Measurements from ENCODE around the gene LIN7A. TPM values are rescaled to one million over a fixed set of nuclear protein-coding genes. Genes with fewer than 3 reads are reported as not detected.
A peak's percentile ranks its signal among the peaks of the same experiment; 100 is the strongest.

LIN7A gene, protein sequence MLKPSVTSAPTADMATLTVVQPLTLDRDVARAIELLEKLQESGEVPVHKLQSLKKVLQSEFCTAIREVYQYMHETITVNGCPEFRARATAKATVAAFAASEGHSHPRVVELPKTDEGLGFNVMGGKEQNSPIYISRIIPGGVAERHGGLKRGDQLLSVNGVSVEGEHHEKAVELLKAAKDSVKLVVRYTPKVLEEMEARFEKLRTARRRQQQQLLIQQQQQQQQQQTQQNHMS
- 0.20 and 0.22 TPM in 2 replicates for total RNA-seq

DNA sequence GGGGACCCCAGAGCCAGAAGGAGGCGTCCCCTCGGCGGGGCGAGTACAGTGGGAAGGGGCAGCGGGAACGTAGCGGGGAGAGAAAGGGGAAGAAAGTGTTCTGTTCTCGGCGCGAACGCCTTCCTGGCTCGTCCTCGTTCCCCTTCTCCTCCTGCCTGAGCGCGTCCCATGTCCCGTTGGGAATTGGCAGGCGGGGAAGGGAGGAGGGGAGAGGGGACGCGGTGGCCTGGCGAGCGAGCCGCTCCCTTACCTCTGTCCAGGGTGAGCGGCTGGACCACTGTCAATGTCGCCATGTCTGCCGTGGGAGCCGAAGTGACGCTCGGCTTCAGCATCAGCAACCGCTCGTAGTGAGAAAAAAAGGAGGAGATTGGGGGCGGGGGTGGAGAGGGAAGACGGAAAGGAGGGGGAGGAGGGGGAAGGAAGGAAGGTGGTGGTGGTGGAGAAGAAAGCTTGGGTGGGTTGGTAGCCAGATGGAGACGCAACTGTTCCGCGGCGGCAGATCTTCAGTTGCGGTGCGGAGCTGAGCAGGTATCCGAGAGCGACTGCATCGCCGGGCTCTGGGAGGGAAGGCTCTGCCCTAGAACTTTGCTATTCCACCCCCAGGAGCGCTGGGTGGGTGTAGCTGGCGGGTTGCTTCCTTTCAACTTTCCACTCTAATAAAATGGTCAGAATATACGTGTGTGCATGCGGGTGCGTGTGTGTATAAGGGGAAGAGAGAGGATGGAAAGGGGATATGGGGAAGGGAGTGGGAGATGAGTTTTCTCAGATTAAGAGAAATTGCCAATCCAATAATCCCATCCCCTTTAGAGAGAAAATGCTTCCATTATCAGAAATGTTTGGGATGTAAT, at the start of gene LIN7A:
Gene LIN7A, minus strand, starts transcription at position 544 of the 848 bp plus-strand sequence. Its CDS starts 212 bp downstream, at position 332.
- peak; percentile 2 to 18 for DNase-seq (ENCODE audit: low read depth in 2 of 2)

DNA sequence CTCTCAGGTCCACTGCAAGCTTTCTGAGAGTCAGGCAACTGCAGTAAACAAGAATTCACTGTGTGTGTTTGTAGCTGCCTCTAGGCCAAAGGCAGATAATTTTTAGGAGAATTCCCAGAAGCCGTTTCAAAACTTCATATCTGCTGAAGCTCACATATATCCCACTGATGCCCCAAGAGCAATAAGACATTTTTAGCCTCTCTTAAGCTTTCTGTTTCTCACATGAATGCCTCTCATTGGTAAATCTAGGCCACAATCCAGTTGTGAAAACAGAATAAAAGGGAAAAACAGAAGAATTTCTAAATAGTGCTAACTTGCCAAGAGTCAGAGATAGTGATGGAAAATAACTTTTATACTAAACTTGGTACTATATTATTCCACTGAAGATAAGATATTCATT, 48.5 kb upstream of the LIN7A start:
- no peak for DNase-seq (ENCODE audit: low read depth in 2 of 2)

DNA sequence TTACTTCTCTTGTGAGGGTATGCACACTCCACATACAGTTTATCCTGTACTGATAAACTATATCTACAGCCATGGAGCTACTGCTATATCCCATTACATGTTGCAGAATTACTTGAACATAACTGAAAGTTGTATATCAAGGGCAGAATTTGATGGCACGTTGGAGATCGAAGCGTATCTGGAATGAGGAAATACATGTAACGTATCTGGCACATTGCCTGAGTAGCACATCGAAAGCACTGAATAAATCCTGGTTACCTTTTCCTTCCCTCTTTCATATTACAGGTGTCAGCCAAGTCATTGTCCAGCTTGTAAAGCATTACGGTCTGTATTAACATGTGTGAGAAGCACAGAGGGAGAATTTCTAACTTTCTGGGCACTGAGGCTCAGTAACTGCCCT, 42.1 kb upstream of the LIN7A start:
- no peak for DNase-seq (ENCODE audit: low read depth in 2 of 2)

DNA sequence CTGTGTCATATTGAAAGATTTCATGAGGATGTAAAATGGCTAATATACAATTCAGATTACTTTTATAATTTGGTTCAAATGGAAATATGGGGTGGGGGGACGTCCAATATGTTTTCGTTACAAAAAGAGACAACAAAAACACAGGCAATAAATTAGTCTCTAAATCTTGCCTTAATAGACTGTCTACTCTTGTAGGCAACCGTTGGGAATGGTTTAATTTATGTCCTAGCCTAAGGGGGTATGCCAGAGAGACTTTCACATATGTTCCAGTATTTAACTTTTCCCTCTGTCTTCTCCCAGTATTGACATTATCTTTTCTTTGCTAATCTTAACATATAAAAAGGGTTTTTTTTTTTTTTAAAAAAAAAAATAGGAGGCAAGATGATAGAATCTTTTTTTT, 41.5 kb upstream of the LIN7A start:
- no peak for DNase-seq (ENCODE audit: low read depth in 2 of 2)

DNA sequence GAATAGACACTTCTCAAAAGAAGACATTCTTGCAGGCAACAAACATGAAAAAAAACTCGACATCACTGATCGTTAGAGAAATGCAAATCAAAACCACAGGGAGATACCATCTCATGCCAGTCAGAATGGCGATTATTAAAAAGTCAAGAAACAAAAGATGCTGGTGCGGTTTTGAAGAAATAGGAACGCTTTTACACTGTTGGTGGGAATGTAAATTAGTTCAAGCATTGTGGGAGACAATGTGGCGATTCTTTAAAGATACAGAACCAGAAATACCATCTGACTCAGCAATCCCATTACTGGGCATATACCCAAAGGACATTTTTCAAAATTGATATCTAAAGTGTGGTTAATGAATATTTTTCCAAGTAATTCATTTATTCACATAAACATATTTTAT, 39.6 kb upstream of the LIN7A start:
- DNase-seq (ENCODE audit: low read depth in 2 of 2): no peak

DNA sequence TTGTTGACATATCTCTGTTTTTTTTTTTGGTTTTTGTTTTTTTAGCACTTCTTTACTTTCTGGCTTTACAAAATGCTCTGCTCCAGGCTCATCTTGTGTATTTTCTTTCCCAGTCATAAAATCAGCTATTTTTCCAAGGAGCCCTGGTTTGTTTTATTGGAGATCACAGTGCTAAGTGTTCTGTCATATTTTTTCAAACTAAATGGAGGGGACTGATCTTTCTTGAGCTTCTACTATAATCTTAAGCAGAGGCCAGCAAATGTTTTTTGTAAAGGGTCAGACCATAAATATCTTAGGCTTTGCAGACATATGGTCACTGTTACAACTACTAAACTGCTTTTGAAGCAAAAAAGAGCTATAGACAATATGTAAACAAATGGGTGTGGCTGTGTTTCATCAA, 30.6 kb upstream of the LIN7A start:
- DNase-seq (ENCODE audit: low read depth in 2 of 2): no peak

DNA sequence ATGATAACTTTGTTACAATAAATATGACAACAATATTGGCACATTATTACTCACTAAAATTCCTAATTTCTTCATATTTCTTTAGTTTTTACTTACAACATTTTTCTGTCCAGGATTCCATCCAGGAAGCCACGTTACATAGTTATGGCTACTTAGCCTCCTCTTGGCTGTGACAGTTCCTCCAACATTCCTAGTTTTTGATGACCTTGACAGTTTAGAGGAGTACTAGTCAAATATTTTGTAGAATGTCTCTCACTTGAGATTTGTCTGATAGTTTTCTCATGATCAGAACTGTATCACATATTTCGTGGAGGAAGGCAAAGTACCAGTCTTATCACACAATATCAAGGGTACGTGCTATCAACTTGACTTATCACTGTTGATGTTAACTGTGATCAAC, 29.8 kb upstream of the LIN7A start:
- no peak for DNase-seq (ENCODE audit: low read depth in 2 of 2)

DNA sequence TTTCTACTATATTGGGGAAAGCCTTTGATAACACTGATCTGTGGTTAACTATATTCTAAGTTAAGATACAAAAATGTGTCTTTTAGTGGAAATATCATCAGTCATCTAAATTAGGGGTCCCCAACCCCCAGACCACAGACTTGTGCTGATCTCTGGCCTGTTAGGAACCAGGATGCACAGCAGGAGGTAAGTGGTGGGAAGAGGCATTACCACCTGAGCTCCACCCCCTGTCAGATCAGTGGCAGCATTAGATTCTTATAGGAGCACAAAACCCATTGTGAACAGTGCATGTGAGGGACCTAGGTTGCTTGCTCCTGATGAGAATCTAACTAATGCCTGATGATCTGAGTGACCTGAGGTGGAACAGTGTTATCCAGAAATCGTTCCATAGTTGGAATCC, 28.3 kb upstream of the LIN7A start:
- no peak for DNase-seq (ENCODE audit: low read depth in 2 of 2)

DNA sequence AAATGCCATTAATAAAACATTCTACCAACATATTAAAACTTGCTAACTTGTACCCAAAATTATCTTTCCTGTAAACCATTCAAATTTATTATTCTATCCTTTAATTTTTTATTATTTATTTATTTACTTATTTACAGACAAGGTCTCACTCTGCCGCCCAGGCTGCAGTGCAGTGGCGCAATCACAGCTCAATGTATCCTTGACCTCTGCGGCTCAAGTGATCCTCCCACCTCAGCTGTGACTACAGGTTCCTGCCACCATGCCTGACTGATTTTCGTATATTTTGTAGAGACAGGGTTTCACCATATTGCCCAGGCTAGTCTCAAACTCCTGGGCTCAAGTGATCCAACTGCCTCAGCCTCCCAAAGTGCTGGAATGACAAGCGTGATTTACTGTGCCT, 20.4 kb upstream of the LIN7A start:
- no peak for DNase-seq (ENCODE audit: low read depth in 2 of 2)

DNA sequence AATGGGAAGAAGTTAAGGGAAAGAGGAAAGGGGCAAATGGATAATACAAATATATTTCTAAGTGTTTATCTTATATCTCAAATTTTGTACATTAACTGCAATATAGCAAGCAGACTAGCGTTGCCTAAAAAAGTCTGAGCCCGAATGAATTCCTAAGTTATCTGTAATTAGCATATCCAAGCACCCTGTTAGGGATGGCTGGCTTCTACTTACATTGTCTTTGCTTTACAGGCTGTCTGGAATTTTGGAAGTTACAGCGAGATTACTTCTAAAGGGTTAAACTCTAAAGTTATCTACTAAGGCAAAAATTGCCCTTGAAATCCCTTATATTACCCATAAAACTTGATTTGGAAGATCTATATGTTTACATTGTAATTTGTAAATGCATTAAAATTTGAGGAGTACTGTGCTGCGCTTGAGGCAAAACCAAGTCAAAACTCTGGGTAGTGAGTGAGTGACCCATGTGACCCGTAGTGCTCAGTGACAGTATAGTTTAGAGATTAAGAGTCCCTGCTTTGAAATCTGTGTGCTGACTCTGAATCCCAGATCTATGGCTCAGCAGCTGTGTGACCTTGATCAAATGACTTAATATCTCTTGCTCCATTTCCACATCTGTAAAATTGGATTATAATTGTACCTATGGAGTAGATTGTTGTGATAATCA, 17.3 kb upstream of the LIN7A start:
- no peak for DNase-seq (ENCODE audit: low read depth in 2 of 2)

DNA sequence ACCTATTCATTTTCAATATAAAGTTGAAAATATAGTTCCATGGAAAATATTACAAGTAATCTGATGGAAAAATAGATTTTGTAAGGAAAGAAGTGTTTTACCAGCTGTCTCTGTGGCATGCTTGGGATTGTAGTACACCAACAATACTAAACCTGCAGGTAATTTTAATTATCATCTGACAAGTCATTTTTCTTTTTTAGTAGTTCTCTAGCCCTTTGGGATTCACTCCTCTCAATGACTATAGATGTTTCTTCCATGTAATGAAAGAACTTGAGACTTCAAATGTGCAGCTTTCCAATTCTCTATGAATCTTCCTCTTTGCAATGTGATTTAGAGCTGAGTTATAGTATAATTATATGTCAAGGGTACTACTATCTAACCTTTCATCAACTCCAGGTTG, 14.7 kb upstream of the LIN7A start:
- DNase-seq (ENCODE audit: low read depth in 2 of 2): no peak

DNA sequence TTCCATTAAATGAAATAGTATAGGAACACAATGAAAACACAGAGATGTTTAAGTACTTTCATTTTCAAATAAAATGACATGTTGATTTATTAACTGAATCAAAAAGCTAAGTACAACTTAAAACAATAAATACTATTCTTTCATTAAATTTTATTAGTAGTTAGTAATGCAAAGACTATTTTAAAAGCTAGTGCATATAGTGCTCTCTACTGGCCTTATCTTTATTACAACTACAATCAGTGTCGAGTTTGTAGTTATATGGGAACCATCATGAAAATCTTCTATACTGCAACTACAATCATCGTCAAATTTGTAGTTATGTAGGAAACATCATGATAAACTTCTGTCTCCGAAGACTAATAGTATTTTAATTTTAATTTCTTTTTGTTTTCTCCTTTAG, 8.9 kb upstream of the LIN7A start:
- no peak for DNase-seq (ENCODE audit: low read depth in 2 of 2)

DNA sequence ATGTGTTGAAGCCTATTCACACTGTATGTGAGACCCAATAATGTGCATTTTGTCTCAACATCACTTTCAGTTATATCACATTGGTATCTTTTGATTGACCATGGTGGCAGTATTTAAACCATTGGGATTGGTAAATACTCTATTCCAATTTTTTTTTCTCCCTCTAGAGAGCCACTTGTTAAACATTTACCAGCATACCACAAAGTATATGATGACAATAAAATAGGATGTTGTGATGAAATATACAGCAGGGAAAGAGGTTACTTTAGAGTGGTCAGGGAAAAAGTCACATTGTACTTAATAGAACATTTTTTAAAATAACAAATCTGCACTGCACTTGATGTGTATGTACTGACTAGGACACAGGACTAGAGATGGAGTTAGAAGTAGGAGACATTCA, 5.6 kb upstream of the LIN7A start:
- no peak for DNase-seq (ENCODE audit: low read depth in 2 of 2)

DNA sequence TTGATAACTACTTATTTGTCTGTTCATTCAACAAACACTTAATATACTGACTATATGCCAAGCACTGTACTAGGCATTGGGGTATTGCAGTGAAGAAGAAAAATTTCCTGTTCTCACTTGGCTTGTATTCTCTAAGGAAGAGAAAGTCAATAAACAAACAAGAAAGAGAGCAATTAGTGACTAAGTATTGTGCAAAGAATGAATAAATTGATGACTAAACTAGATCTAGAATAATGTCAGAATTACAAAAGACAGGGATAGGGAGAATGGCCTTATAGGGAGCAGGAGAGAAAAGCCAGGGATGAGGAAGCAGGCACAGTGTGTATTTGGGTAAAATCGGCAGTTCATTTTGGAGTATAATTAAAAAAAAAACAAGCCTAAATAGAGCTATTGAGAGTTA, 4.2 kb upstream of the LIN7A start:
- no peak for DNase-seq (ENCODE audit: low read depth in 2 of 2)

DNA sequence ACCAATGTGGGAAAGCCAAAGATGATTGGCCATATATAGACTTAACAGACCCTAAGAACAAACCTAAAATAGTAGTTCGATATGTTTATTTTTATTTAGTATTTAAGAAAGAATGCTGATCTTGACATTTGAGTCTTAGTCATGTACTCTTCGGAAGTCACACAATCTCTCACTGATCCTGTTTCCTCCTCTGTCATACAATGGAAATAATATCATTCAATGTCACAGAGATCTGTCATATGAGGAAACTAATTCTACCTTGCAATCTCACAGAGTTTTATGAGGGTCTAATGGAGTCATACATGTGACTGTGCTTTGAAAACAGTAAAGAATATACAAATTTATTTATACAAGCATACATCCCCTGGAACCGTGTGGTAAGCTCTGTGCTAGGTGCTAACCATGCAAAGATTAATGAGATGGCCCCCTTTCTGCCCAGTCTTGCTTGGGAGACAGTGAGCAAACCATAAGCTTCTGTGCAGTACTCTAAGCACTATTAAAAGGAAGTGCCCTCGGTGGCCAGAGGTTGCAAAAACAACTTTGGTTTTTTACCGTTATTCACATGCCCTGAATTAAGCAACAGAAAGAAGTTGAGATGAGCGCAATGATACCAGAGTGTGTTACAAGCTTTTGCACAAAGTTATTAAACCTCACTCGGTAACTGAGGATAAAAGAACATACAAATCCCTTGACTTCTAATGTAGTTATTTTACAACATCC, 1.7 kb upstream of the LIN7A start:
- no peak for DNase-seq (ENCODE audit: low read depth in 2 of 2)

DNA sequence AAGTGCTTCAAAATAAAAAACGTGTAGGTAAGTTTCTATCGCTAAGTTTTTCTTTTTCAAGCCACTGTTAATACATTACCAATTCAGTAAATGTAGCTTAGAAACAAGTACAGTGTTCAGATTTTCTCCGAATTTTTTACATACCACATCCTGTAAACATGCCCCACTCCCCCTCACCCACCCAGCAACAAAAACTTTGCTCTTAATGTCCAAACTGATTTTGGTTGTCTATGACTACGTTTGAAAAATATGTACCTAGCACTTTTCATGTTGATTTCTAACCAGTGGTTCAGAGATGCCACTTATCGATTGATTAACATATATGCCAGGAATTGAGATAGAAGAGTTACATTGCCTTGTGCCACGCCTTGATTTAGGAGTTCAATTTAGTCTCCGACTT, 663 bp upstream of the LIN7A start:
- no peak for DNase-seq (ENCODE audit: low read depth in 2 of 2)

DNA sequence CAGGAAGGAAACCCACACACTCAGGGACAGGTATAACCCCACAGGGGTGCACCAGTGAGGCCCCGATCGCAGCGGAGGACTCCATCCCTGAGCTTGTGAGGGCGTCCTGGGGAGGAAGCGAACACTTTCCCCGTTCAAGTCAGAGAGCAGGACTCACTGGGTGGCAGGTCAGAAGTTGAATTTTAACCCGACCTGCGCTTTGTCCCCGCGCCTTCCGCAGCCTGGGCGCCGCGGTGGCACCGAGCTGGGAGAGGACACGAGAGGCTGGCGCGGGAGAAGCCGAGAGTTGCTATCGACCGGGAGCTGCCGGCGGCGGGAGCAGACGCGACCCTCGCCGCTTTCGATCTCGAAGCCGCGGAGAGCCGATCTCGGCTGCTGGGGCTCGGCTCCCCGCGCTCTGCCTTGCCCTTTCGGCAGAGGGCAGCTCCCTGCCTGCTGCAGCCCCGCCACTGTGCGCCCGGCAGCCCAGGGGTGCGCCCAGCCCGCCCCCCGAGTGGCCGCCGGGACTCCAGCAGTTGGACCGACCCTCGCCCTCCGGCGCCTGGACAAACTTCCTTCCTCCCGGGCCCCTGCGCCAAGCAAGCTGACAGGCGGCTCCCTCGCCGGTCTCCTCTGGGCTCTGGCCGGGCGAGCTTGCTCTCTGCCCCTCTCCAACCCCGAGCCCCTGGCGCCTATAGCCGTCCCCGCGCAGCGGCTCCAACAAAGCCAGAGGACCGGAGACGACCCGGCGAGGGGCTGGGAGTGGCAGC, 918 bp downstream of the LIN7A start:
- DNase-seq (ENCODE audit: low read depth in 2 of 2): peak; percentile 4 to 26

DNA sequence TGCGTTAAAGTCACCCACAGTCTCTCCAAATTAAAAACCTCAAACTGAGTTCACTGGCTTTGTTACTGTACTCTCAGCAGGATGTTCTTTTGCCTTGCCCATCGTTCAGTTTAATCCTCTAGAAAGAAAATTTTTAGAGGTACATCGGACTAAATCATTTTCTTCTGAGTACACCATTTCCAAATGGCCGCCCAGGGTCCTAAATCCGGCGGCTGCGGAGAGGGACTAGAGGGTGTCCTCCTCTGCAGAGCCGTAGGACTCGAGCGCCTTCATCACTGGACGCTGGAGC, 1.4 kb downstream of the LIN7A start:
- DNase-seq (ENCODE audit: low read depth in 2 of 2): no peak

DNA sequence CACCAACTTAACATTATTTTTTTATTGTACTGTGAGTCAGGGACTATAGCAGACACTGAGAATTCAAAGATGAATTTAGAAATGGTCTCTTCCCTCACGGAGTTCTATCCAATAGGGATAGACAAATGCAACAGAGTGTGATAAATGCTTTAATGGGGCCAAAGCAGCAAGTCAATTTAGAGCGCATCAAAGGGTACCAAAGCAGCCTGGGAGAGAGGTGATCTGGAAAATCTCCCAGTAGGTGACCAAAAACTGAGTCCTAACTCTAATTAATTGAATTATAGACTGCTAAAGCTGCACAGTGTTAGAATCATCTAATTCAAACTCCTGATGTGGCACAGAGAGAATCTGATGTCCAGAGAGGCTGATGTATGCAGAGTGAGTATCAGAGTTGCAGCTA, 2.6 kb downstream of the LIN7A start:
- DNase-seq (ENCODE audit: low read depth in 2 of 2): no peak

DNA sequence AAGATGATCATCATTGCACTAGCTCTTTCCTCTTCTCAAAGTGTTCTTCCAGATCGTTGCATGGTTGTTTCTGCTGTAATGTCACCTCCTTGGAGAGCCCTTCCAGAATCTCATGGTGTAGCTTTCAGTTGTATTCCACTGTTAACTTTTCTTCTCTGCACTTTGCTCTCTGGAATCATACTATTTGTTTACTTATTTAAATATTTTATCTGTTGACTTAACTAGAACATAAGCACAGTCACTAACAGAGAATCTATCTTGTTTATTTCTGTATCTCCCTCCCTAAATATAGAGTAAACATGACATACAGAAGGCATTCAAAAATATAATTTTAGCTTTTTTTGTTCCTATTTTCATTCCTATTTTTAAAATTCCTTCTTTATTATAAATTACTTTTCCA, 11.8 kb downstream of the LIN7A start:
- no peak for DNase-seq (ENCODE audit: low read depth in 2 of 2)

DNA sequence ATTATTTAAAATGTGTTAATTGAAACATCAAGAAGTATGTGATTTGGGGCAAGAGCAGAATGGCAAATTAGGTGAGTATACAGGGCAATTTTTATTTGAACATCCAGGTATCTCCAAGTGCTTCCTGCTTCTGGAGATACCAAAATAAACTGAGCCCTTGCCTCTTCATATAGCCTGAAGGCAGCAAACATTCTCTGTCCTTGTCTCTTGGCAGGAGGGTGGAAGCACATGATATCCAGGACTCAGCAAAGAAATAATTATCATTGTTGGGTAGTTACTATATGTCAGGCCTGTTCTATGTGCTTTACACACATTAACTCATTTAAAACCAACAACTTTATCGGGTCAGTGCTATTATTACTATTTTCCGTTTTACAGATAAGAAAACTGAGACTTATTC, 12.5 kb downstream of the LIN7A start:
- no peak for DNase-seq (ENCODE audit: low read depth in 2 of 2)

DNA sequence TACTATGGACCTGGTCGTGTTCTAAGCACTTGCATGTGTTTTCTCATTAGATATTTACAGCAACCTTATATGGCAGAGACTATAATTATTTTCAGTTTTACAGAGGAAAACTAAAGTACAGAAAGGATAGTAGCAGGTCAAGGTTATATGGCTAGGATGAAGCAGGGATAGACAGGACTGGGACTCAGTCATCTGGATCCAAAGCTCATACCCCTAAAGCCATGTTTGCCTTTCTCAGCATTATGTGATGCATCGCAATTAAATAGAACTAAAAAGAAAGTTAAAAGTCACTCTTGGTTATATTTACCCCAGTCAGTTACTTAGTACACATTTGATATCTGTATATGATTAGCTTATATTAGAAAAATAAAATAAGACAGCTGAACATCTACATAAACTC, 13.3 kb downstream of the LIN7A start:
- DNase-seq (ENCODE audit: low read depth in 2 of 2): no peak

Measured in lung microvascular endothelial cell (primary cell).